GM12891 (cell line): ENCODE data around the gene APC2.

ENCODE experiments used
- DNase-seq: peaks from one replicate; pipeline ENCODE4 v3.0.0; 2011; ENCODE audit warnings: low spot score; ENCODE audit not compliant: insufficient read length
- FAIRE-seq: peaks from 2 replicates; lab custom pipeline; 2011; peaks lifted over from hg19 to GRCh38; lab: Jason Lieb, UNC
- PAX5 ChIP-seq: IDR thresholded peaks from 2 replicates; pipeline ENCODE4 v1.6.1; 2011; ENCODE audit warnings: low read length, moderate library complexity, mild to moderate bottlenecking; ENCODE audit not compliant: insufficient read depth, severe bottlenecking
- POLR2A ChIP-seq: IDR thresholded peaks from 2 replicates; pipeline ENCODE4 v1.6.1; 2011; ENCODE audit warnings: low read depth, low read length, control low read depth
- POLR2AphosphoS5 ChIP-seq: IDR thresholded peaks from 2 replicates; pipeline ENCODE4 v1.6.1; 2011; ENCODE audit warnings: low read depth, low read length, control low read depth
- POU2F2 ChIP-seq: IDR thresholded peaks from 2 replicates; pipeline ENCODE4 v1.6.1; 2011; ENCODE audit warnings: low read depth, mild to moderate bottlenecking, control low read depth, low read length, moderate library complexity
- SPI1 ChIP-seq: IDR thresholded peaks from 2 replicates; pipeline ENCODE4 v1.6.1; 2011; ENCODE audit warnings: low read depth, low read length, control low read depth
- TAF1 ChIP-seq: IDR thresholded peaks from 2 replicates; pipeline ENCODE4 v1.6.1; 2011; ENCODE audit warnings: low read depth, low read length, control low read depth

APC2 gene

GRCh38 chr19:1407528-1408299 is 42.2 kb upstream of the APC2 start, which contains the start of gene DAZAP1:
Gene DAZAP1 (plus strand): TSS chr19:1407586. CDS start chr19:1407774, 188 bp downstream.
- TF ChIP-seq POU2F2, result no peak
- no peak for TF ChIP-seq PAX5
- no peak for TF ChIP-seq TAF1
- no peak for TF ChIP-seq SPI1
- no peak for TF ChIP-seq POLR2A
- TF ChIP-seq POLR2AphosphoS5, result no peak
- DNase-seq (no peak), FAIRE-seq (no peak)

GRCh38 chr19:1408300-1409203 is 41.4 kb upstream of the APC2 start:
- no peak for TF ChIP-seq TAF1
- no peak; the same call in 1 of the 2 replicates for TF ChIP-seq POLR2AphosphoS5
- TF ChIP-seq PAX5, result no peak
- no peak for TF ChIP-seq SPI1
- TF ChIP-seq POLR2A, result no peak
- no peak for TF ChIP-seq POU2F2
- FAIRE-seq (peak; percentile 82), DNase-seq (no peak)

GRCh38 chr19:1409204-1410005 is 40.5 kb upstream of the APC2 start:
- no peak for DNase-seq
- TF ChIP-seq POLR2A (no peak), SPI1 (no peak), POLR2AphosphoS5 (no peak), PAX5 (no peak), POU2F2 (no peak), TAF1 (no peak)
- no peak for FAIRE-seq

- DNase-seq (no peak), FAIRE-seq (no peak)
- TF ChIP-seq PAX5, result no peak
- no peak for TF ChIP-seq POU2F2
- TF ChIP-seq POLR2A, result no peak
- no peak for TF ChIP-seq TAF1
- TF ChIP-seq SPI1, result no peak
- TF ChIP-seq POLR2AphosphoS5, result no peak
Measured at GRCh38 chr19:1410136-1410786, 39.7 kb upstream of the APC2 start.

- TF ChIP-seq PAX5 (no peak), POLR2AphosphoS5 (0 out of 2 replicates have a peak, but pooled peaks have one; percentile 16)
- FAIRE-seq (no peak), DNase-seq (no peak)
Measured at GRCh38 chr19:1410789-1411188, 39.1 kb upstream of the APC2 start.

GRCh38 chr19:1411255-1412191 is 38.4 kb upstream of the APC2 start:
- TF ChIP-seq POLR2A (no peak), SPI1 (no peak), POU2F2 (no peak)
- DNase-seq (no peak), FAIRE-seq (no peak)

- TF ChIP-seq SPI1, result no peak
- no peak for TF ChIP-seq PAX5
- TF ChIP-seq POU2F2, result no peak
- TF ChIP-seq POLR2AphosphoS5, result no peak; the same call in 1 of the 2 replicates
- no peak for TF ChIP-seq POLR2A
- no peak for TF ChIP-seq TAF1
- FAIRE-seq, result no peak
- DNase-seq, result no peak
Measured at GRCh38 chr19:1412323-1412923, 37.5 kb upstream of the APC2 start.
